ENCODE measurements around the gene THRB. TPM values are rescaled to one million over a fixed set of nuclear protein-coding genes. Genes with fewer than 3 reads are reported as not detected.

THRB gene
- total RNA-seq, 1 experiment from 2014 or later: 9.7 TPM

GRCh38 chr3:24244491-24244890, 250.2 kb downstream of the THRB start:
- intact Hi-C loops (cut with micrococcal nuclease; ENCODE audit: unreplicated experiment): no loop called here
- Histone ChIP-seq H3K4me3 (no peak overlapping the region), H3K4me1 (replicated peaks; ENCODE audit: insufficient read depth) (peaks cover 26% of the 10 kb centered on the region), H3K4me2 (no peak overlapping the region), H2AFZ (no peak overlapping the region), H3F3A (ENCODE audit: insufficient read depth, low read depth) (peaks cover 18% of the 10 kb centered on the region), H3K27ac (no peak overlapping the region), H3K36me3 (ENCODE audit: low read depth) (no peaks in the 10 kb centered on the region), H3K27me3 (ENCODE audit: insufficient read depth, low read depth) (no peaks in the 10 kb centered on the region), H3K79me2 (ENCODE audit: low read depth) (no peaks in the 10 kb centered on the region), H3K9me3 (ENCODE audit: insufficient read depth, low read depth) (no peaks in the 10 kb centered on the region), H4K20me1 (ENCODE audit: insufficient read depth) (no peaks in the 10 kb centered on the region), H3K9me2 (ENCODE audit: insufficient read depth) (no peaks in the 10 kb centered on the region)
- TF ChIP-seq EZH2 (IDR thresholded peaks at IDR 0.05; ENCODE audit: low read depth): no peak
- TF ChIP-seq CTCF (conservative IDR thresholded peaks at IDR 0.05): no peak
- ChIA-PET CTCF (no interaction called here), POLR2A (ENCODE audit: unreplicated experiment) (no interaction called here)
- BruUV-seq (replicated peaks): no TSS peak
- DNase-seq: no peak

DNA sequence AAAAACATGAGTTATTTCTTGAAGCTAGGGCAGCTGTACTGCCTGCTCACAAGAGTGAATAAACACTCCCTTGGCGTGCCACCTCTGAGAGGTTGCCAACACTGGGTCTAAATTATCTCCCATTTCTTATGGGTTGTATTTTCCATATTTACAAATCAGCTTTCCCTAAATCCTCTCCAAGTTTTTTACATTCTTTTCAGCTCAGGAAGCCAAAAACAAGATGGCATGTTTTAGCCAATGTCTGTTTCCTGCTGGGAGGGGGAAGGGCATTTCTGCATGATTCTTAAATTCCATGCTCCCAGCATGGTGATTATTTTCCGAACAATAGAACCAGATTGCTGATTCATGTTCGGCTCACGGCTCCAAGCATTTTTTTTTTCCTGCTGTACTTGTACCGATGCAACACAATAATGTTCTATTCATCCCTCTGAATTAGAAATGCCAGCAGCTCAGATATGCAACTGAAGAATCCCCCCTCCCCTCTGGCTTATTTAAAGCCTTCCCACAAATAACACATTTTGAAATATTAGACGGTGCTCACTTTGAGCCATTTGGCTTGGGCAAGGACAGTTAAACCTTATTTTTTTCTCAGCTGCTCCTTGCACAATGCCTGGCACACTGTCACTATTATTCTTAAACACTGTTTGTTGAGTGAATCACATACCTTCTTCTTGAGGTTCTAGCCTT, 252.5 kb downstream of the THRB start:
- Histone ChIP-seq H3K79me2 (ENCODE audit: low read depth) (no peaks in the 10 kb centered on the region), H3K9me2 (ENCODE audit: insufficient read depth) (no peaks in the 10 kb centered on the region), H3K4me3 (no peak overlapping the region), H3K27ac (peak overlapping the region; percentile 60), H3K4me1 (replicated peaks; ENCODE audit: insufficient read depth) (peaks cover 38% of the 10 kb centered on the region), H2AFZ (no peak overlapping the region), H3K27me3 (ENCODE audit: insufficient read depth, low read depth) (no peaks in the 10 kb centered on the region), H3K9me3 (ENCODE audit: insufficient read depth, low read depth) (no peaks in the 10 kb centered on the region), H3K4me2 (peak overlapping the region; percentile 48), H4K20me1 (ENCODE audit: insufficient read depth) (no peaks in the 10 kb centered on the region), H3F3A (ENCODE audit: insufficient read depth, low read depth) (peaks cover 32% of the 10 kb centered on the region), H3K36me3 (ENCODE audit: low read depth) (no peaks in the 10 kb centered on the region)
- intact Hi-C loops (cut with micrococcal nuclease; ENCODE audit: unreplicated experiment): loop anchor here (1.0 kb wide), 1 partner anchor 252 kb away; the partner anchor contains the start of gene THRB
- no TSS peak for BruUV-seq (replicated peaks)
- ChIA-PET POLR2A (ENCODE audit: unreplicated experiment) (interaction anchor here (0.6 to 0.7 kb wide), 3 partner anchors 11 to 442 kb away, joined by 4 to 5 read pairs (median 5); no protein-coding TSS in a partner anchor), CTCF (interaction anchor here (0.7 to 1.2 kb wide), 2 partner anchors 22 to 23 kb away, joined by 4 to 14 read pairs; no protein-coding TSS in a partner anchor)
- TF ChIP-seq EZH2 (IDR thresholded peaks at IDR 0.05; ENCODE audit: low read depth) (no peak), CTCF (conservative IDR thresholded peaks at IDR 0.05) (no peak)
- peak; percentile 60 to 75 for DNase-seq

DNA sequence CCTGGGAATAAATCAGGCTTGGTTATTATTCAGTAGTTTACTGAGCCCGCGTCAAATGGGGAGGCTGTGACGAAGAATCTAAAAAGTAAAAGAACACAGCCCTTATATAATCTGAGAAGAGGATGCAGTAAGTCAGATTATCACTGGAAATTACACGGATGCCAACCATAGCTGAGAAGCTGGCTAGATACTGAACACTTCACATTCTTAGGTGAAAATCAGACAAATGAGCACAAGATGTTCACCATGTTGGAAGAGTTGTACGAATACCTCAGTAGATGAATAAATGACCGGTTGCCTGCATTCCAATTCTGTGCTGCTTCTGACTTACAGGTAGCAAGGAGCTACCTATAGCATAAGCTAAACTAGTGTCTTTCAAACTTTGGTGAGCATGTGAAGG, 254.3 kb downstream of the THRB start:
- Histone ChIP-seq H3K79me2 (ENCODE audit: low read depth) (no peaks in the 10 kb centered on the region), H3K4me1 (replicated peaks; ENCODE audit: insufficient read depth) (peaks cover 54% of the 10 kb centered on the region), H2AFZ (no peak overlapping the region), H3F3A (ENCODE audit: insufficient read depth, low read depth) (peaks cover 32% of the 10 kb centered on the region), H4K20me1 (ENCODE audit: insufficient read depth) (no peaks in the 10 kb centered on the region), H3K4me2 (no peak overlapping the region), H3K27ac (no peak overlapping the region), H3K9me2 (ENCODE audit: insufficient read depth) (no peaks in the 10 kb centered on the region), H3K27me3 (ENCODE audit: insufficient read depth, low read depth) (no peaks in the 10 kb centered on the region), H3K4me3 (no peak overlapping the region), H3K9me3 (ENCODE audit: insufficient read depth, low read depth) (no peaks in the 10 kb centered on the region), H3K36me3 (ENCODE audit: low read depth) (no peaks in the 10 kb centered on the region)
- ChIA-PET POLR2A (ENCODE audit: unreplicated experiment) (no interaction called here), CTCF (no interaction called here)
- no TSS peak for BruUV-seq (replicated peaks)
- TF ChIP-seq CTCF (conservative IDR thresholded peaks at IDR 0.05) (no peak), EZH2 (IDR thresholded peaks at IDR 0.05; ENCODE audit: low read depth) (no peak)
- intact Hi-C loops (cut with micrococcal nuclease; ENCODE audit: unreplicated experiment): no loop called here
- DNase-seq: no peak
